K562 (cell line): Measurements from ENCODE around the gene PTPN18. TPM values are rescaled to one million over a fixed set of nuclear protein-coding genes. Genes with fewer than 3 reads are reported as not detected.
A peak's percentile ranks its signal among the peaks of the same experiment; 100 is the strongest.

Source experiments
- ATAC-seq: fragments of 200-7000 bp; cut with Tn5 transposase; 3 replicates; pipeline ENCODE4 v1.9.1; 2020; ENCODE audit warnings: moderate library complexity
- BruUV-seq: library from RNA; stranded (reverse); fragments of 400-500 nt; replicated peaks from 2 replicates; lab custom pipeline; 2021; lab: Mats Ljungman, UMichigan
- CTCF ChIA-PET: fragments of 300-600 bp; formaldehyde crosslinking; extraction: SDS; loops from one replicate; lab custom pipeline; 2021; ENCODE audit warnings: low intra/inter-chr PET ratio; lab: Yijun Ruan, JAX
- POLR2A ChIA-PET: fragments of 300-600, 350-650 bp; sonication (Branson Sonifier 250); formaldehyde crosslinking; extraction: SDS; loops from one replicate; lab custom pipeline; 2021; ENCODE audit warnings: antibody characterized with exemption, inconsistent platforms; lab: Yijun Ruan, JAX
- DNase-seq, 4 experiments: peaks; one replicate each; pipeline versions ENCODE4 v3.0.0 to v3.0.0-alpha.2; 2011 to 2018; ENCODE audit warnings: low spot score in 3 of 4, mixed read lengths in 3 of 4; ENCODE audit errors: extremely low read depth in 1 of 4
- FAIRE-seq: peaks from 2 replicates; lab custom pipeline; 2011; peaks lifted over from hg19 to GRCh38; lab: Jason Lieb, UNC
- H2AFZ ChIP-seq: 2 replicates; pipeline ENCODE4 v1.6.0; 2011; ENCODE audit warnings: low read depth, low read length, control low read depth, inconsistent platforms
- H3K27ac ChIP-seq: fragments of 200-600 bp; 3 replicates; pipeline ENCODE4 v1.8.0; 2011; ENCODE audit warnings: low read depth, mild to moderate bottlenecking, control low read depth, inconsistent platforms, low read length, moderate library complexity, mixed read lengths; ENCODE audit errors: extremely low read depth
- H3K27me3 ChIP-seq, 2 experiments: fragments of 300-600 bp in 1 of 2; 2 replicates in 1 of 2; 3 replicates in 1 of 2; pipeline versions ENCODE4 v1.6.0 to v1.8.0; 2011; ENCODE audit warnings: inconsistent platforms in 2 of 2, low read length in 2 of 2, mild to moderate bottlenecking in 1 of 2, mixed read lengths in 1 of 2, moderate library complexity in 1 of 2; ENCODE audit not compliant: control insufficient read depth in 2 of 2, insufficient read depth in 2 of 2
- H3K36me3 ChIP-seq: fragments of 300-600 bp; 3 replicates; pipeline ENCODE4 v1.8.0; 2011; ENCODE audit warnings: mild to moderate bottlenecking, low read length, inconsistent platforms; ENCODE audit not compliant: control insufficient read depth, insufficient read depth
- H3K4me1 ChIP-seq, 2 experiments: fragments of 200-600 bp in 1 of 2; replicated peaks in 1 of 2; 2 replicates in 1 of 2; 3 replicates in 1 of 2; pipeline versions ENCODE4 v1.5.1 to v1.8.0; 2011; ENCODE audit warnings: inconsistent platforms in 2 of 2, low read length in 2 of 2, mild to moderate bottlenecking in 1 of 2, mixed read lengths in 1 of 2, moderate library complexity in 1 of 2; ENCODE audit not compliant: control insufficient read depth in 2 of 2, insufficient read depth in 2 of 2
- H3K4me2 ChIP-seq: 2 replicates; pipeline ENCODE4 v1.6.1; 2011; ENCODE audit warnings: low read length, control low read depth, inconsistent platforms, mixed read lengths; ENCODE audit not compliant: insufficient read depth
- H3K4me3 ChIP-seq: fragments of 200-600 bp; sonication (generic), shearing (Covaris generic); 2 replicates; pipeline ENCODE4 v1.5.1; 2016; ENCODE audit warnings: control low read depth, inconsistent platforms
- H3K79me2 ChIP-seq: fragments of 200-600 bp; 3 replicates; pipeline ENCODE4 v1.8.0; 2011; ENCODE audit warnings: low read length, inconsistent platforms; ENCODE audit not compliant: control insufficient read depth, insufficient read depth
- H3K9ac ChIP-seq, 2 experiments: 2 replicates each; pipeline versions ENCODE4 v1.6.0 to v1.6.1; 2011; ENCODE audit warnings: low read depth in 2 of 2, low read length in 2 of 2, control low read depth in 1 of 2, inconsistent platforms in 1 of 2, mild to moderate bottlenecking in 1 of 2, mixed read lengths in 1 of 2; ENCODE audit not compliant: insufficient read depth in 1 of 2
- H3K9me1 ChIP-seq: one replicate; pipeline ENCODE4 v1.6.0; 2011; ENCODE audit warnings: inconsistent platforms, mild to moderate bottlenecking, low read length, moderate library complexity; ENCODE audit not compliant: control insufficient read depth, insufficient read depth
- H3K9me3 ChIP-seq: replicated peaks from 2 replicates; pipeline ENCODE4 v1.5.1; 2011; ENCODE audit warnings: low read depth, low read length, inconsistent platforms; ENCODE audit not compliant: control insufficient read depth, insufficient read depth
- H4K20me1 ChIP-seq: replicated peaks from 2 replicates; pipeline ENCODE4 v1.6.1; 2011; ENCODE audit warnings: low read length, inconsistent platforms, mixed read lengths; ENCODE audit not compliant: control insufficient read depth, insufficient read depth
- FOXA1 ChIP-seq: fragments of 450-650 bp; IDR thresholded peaks from 2 replicates; pipeline ENCODE4 v1.6.1; 2016; ENCODE audit warnings: mild to moderate bottlenecking, borderline replicate concordance
- WGBS: fragments of 100-300 bp; shearing (Covaris generic); methylation state at CpG from one replicate; pipeline ENCODE4 v1.1.6; 2016; ENCODE audit warnings: low coverage, mixed read lengths; ENCODE audit not compliant: insufficient coverage; ENCODE audit errors: missing lambda C conversion rate; 5-methylcytosine and 5-hydroxymethylcytosine counted together
- in situ Hi-C: fragments of 300-500 bp; cut with MboI; formaldehyde crosslinking; loops from 4 replicates; pipeline ENCODE4 v1.15.0; 2018; ENCODE audit warnings: inconsistent platforms, mixed read lengths
- intact Hi-C: fragments of 100-400 bp; cut with micrococcal nuclease; formaldehyde crosslinking; loops from 2 replicates; pipeline ENCODE4 v1.14.2; 2022
- polyA plus RNA-seq, 8 experiments: library from polyadenylated mRNA; depleted of rRNA in 4 of 8; stranded (reverse) in 5 of 8; unstranded in 3 of 8; fragments of >200 nt; fragmentation: Nextera tagmentation in 2 of 8; fragmentation: Illumina TruSeq in 1 of 8; extraction: Ambion mirVana in 2 of 8; extraction: Trizol in 1 of 8; gene quantifications; 2 replicates each; pipeline versions ENCODE4 v1.2.1 to v1.2.3, GENCODE V29; 2011 to 2014; ENCODE audit warnings: inconsistent platforms in 1 of 8, missing spikeins in 1 of 8
- total RNA-seq, 7 experiments: library from RNA; depleted of rRNA in 6 of 7; stranded (reverse); fragments of >200 nt in 6 of 7; fragmentation: Illumina TruSeq in 2 of 7; extraction: Trizol in 2 of 7; gene quantifications; 2 replicates each; pipeline versions ENCODE4 v1.2.1 to v1.2.3, GENCODE V29; 2011 to 2021; ENCODE audit warnings: low replicate concordance in 1 of 7
- TF ChIP-seq, protein P1 (sequence below): fragments of 250-450 bp; sonication (Bioruptor Pico); IDR thresholded peaks from 2 replicates; pipeline ENCODE4 v1.4.0; 2020; ENCODE audit warnings: mild to moderate bottlenecking, moderate library complexity, borderline replicate concordance
- TF ChIP-seq, protein P2 (sequence below), 2 experiments: fragments of 450-650 bp; conservative IDR thresholded peaks; 2 replicates each; pipeline ENCODE4 v1.6.1; 2017; ENCODE audit warnings: mild to moderate bottlenecking in 2 of 2, moderate library complexity in 2 of 2
- TF ChIP-seq, protein P3 (sequence below), 2 experiments: IDR thresholded peaks; 2 replicates each; pipeline ENCODE4 v1.6.1; 2012; ENCODE audit warnings: improper control_type of control experiment in 2 of 2, low read depth in 2 of 2, low read length in 2 of 2, borderline replicate concordance in 1 of 2

PTPN18 gene
- total and polyA plus RNA-seq, 9 of the 15 experiments (the other 6 are each of a cell fraction or from before 2014, with no cell fraction given): 11.6 to 90.7 (median 49.6) TPM

DNA sequence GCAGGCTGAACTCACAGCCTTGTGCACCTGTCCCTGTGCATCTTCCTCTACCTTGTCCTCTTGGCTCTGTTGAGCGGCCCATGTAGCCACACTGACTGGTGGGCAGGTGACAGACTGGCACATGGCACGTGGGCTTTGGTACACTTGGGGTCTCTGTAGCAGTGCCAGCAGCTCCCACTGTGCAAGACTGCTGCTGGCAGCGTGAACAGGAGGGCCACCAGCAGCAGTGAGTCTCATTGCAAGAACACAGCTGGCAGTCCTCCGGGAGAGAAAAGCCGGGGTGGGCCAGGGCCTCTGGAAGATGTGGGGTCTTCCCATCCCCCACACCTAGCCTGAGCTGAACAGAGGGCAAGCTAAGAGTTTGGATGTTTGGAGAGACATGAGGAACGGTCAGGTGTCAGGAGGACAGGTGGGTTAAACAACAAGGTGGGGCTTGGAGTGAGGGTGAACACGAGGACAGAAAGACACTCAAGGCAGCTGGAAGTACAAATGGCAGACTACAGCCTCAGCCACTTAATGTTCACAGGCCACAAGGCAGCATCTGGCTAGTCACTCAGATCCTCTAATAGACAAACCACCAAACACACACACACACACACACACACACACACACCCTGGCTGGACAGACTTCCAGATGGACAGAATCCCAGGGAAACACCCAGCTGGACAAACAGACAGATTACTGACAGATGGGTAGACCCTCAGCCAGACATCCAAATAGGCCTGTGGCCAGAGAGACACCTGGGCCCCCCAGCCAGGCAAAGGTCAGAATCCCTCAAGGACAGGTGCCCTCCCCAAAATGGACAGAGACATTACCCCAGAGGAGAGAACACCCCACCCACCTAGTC is 2.3 kb upstream of the PTPN18 start (continued):
- TF ChIP-seq, protein P1, sequence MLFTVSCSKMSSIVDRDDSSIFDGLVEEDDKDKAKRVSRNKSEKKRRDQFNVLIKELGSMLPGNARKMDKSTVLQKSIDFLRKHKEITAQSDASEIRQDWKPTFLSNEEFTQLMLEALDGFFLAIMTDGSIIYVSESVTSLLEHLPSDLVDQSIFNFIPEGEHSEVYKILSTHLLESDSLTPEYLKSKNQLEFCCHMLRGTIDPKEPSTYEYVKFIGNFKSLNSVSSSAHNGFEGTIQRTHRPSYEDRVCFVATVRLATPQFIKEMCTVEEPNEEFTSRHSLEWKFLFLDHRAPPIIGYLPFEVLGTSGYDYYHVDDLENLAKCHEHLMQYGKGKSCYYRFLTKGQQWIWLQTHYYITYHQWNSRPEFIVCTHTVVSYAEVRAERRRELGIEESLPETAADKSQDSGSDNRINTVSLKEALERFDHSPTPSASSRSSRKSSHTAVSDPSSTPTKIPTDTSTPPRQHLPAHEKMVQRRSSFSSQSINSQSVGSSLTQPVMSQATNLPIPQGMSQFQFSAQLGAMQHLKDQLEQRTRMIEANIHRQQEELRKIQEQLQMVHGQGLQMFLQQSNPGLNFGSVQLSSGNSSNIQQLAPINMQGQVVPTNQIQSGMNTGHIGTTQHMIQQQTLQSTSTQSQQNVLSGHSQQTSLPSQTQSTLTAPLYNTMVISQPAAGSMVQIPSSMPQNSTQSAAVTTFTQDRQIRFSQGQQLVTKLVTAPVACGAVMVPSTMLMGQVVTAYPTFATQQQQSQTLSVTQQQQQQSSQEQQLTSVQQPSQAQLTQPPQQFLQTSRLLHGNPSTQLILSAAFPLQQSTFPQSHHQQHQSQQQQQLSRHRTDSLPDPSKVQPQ: no peak
- TF ChIP-seq, protein P2, sequence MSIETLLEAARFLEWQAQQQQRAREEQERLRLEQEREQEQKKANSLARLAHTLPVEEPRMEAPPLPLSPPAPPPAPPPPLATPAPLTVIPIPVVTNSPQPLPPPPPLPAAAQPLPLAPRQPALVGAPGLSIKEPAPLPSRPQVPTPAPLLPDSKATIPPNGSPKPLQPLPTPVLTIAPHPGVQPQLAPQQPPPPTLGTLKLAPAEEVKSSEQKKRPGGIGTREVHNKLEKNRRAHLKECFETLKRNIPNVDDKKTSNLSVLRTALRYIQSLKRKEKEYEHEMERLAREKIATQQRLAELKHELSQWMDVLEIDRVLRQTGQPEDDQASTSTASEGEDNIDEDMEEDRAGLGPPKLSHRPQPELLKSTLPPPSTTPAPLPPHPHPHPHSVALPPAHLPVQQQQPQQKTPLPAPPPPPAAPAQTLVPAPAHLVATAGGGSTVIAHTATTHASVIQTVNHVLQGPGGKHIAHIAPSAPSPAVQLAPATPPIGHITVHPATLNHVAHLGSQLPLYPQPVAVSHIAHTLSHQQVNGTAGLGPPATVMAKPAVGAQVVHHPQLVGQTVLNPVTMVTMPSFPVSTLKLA (conservative IDR thresholded peaks at IDR 0.05): no peak

DNA sequence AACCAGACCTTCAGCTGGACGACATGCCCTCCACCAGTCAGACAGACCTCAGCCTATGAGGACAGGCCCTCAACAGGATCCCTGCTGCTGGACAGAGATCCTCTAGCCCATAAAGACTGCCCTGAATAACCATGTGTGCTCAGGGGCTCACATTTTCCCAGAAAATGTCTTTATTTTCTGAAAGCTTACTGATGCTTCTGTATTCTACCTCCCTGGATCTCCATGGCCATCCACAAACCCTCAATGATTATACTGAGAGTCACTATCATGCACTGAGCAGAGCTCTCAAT is 1.8 kb upstream of the PTPN18 start:
- FAIRE-seq (no peak), ATAC-seq (no peak), DNase-seq (no peak)
- WGBS: 14% methylated on average over 1 of the region's 1 CpG
- Histone ChIP-seq H3K9me3 (no peaks in the 10 kb centered on the region), H3K4me3 (no peak overlapping the region), H3K27me3 (no peaks in the 10 kb centered on the region), H2AFZ (no peak overlapping the region), H3K4me2 (peak overlapping the region; percentile 24; the same call in 1 of the 2 replicates), H3K79me2 (peaks cover 19% of the 10 kb centered on the region), H3K36me3 (peaks cover 9% of the 10 kb centered on the region; the same call in 1 of the 3 replicates), H3K4me1 (peaks cover 5 to 38% of the 10 kb centered on the region in 2 experiments; a peak in 4 of 5 replicates), H4K20me1 (no peaks in the 10 kb centered on the region), H3K9me1 (no peaks in the 10 kb centered on the region), H3K27ac (no peak overlapping the region), H3K9ac (peak overlapping the region in 1 of 2 experiments; percentile 73; a peak in 2 of 4 replicates)
- BruUV-seq: no TSS peak
- POLR2A ChIA-PET: interaction anchor here (1.0 to 5.4 kb wide), 3 partner anchors 10 to 24 kb away, joined by 3 to 63 read pairs (median 18); partner anchors contain the start of gene IMP4
- intact Hi-C loops: no loop called here
- CTCF ChIA-PET: no interaction called here
- in situ Hi-C loops: no loop called here
- no peak for TF ChIP-seq FOXA1
- TF ChIP-seq, protein P3, sequence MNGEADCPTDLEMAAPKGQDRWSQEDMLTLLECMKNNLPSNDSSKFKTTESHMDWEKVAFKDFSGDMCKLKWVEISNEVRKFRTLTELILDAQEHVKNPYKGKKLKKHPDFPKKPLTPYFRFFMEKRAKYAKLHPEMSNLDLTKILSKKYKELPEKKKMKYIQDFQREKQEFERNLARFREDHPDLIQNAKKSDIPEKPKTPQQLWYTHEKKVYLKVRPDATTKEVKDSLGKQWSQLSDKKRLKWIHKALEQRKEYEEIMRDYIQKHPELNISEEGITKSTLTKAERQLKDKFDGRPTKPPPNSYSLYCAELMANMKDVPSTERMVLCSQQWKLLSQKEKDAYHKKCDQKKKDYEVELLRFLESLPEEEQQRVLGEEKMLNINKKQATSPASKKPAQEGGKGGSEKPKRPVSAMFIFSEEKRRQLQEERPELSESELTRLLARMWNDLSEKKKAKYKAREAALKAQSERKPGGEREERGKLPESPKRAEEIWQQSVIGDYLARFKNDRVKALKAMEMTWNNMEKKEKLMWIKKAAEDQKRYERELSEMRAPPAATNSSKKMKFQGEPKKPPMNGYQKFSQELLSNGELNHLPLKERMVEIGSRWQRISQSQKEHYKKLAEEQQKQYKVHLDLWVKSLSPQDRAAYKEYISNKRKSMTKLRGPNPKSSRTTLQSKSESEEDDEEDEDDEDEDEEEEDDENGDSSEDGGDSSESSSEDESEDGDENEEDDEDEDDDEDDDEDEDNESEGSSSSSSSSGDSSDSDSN (IDR thresholded peaks at IDR 0.05; ENCODE audit: borderline replicate concordance in 1 of 2, low read depth in 2 of 2, low read length in 2 of 2): no peak
